ENCODE data around the gene BNIP2. TPM values are rescaled to one million over a fixed set of nuclear protein-coding genes. Genes with fewer than 3 reads are reported as not detected.

Gene BNIP2, protein sequence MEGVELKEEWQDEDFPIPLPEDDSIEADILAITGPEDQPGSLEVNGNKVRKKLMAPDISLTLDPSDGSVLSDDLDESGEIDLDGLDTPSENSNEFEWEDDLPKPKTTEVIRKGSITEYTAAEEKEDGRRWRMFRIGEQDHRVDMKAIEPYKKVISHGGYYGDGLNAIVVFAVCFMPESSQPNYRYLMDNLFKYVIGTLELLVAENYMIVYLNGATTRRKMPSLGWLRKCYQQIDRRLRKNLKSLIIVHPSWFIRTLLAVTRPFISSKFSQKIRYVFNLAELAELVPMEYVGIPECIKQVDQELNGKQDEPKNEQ
- polyA plus RNA-seq = 13.1 and 14.7 TPM in 2 replicates

DNA sequence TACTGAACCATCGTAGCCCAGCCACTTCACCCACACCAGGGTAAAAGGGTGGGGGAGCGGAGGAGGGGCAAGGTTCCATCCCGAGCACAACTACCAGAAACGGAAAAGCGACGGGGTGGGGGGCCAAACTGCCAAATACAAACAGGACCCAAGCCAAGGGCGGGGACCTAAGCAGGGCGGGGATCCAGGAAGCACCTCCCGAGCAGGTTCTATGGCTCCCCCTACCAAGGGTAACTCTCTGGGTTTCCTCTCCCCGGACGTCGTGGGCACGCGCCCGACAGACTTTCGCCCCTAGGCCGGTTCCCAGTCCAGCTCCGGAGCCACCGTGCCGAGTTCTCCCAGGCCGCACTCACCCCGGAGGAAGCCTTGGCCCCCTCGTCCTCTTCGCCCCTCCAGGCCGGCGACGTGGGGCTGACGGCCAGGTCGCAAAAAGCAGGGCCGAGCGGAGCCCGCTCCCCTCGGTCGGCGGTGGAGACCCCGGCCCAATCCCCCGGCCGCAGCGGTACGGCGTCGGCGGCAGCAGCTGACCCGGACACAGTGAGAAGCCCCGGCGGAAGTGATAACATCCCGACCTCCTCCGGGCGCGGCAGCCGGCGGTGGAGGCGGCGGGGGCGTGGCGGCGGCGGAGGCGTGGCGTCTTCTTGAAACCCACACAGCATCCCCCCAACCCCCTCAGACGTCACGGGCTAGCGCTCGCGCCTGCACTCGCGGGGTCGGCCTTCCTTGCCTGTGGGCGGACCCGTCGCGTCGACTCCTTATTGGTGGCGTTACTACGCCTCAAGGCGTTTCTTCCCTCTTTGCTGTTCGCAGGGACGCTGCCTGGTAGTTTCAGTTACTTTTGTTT, at the start of gene BNIP2:
BNIP2 (minus strand) TSS at position 539 of the 844 bp plus-strand sequence. CDS start 6,863 bp downstream, outside the sequence.

DNA sequence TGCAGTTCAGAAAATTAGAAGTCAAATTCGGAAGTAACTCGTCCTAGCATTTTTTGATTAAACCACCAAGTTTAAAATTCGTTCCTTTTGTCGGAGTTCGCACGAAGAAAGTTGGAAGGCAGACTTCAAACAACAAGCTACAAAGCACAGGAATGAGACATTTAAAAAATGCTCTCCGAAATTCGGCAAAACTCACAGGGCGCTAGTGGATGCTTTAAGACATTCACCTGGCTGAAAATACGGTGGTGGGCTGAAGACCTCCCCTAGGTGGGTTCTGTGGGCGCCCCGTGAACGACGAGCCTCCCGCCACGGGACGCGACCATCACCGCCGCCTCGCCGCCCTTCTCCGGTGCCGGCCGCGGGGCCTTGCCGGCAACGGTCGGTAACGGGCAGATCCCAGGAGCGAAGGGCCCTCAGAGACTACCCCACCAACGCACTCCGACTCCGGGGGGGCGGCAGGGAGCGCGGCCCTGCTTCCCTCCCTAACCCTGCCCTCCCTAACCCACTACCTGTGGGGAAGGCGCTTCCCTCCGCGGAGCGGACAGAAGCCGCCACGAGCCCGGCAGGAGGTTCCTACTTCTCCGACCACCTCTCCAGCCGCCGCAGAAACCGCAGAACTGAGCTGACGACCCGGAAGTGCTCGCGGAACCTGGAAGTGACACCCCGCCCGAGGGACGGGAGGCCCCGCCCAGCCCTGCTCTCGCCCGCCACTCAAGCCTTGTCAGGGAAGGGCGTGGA, 32.1 kb downstream of the BNIP2 start, which contains the start of gene GTF2A2:
GTF2A2 (minus strand) TSS at position 619 of the 738 bp plus-strand sequence. CDS start 5,238 bp downstream, outside the sequence.

DNA sequence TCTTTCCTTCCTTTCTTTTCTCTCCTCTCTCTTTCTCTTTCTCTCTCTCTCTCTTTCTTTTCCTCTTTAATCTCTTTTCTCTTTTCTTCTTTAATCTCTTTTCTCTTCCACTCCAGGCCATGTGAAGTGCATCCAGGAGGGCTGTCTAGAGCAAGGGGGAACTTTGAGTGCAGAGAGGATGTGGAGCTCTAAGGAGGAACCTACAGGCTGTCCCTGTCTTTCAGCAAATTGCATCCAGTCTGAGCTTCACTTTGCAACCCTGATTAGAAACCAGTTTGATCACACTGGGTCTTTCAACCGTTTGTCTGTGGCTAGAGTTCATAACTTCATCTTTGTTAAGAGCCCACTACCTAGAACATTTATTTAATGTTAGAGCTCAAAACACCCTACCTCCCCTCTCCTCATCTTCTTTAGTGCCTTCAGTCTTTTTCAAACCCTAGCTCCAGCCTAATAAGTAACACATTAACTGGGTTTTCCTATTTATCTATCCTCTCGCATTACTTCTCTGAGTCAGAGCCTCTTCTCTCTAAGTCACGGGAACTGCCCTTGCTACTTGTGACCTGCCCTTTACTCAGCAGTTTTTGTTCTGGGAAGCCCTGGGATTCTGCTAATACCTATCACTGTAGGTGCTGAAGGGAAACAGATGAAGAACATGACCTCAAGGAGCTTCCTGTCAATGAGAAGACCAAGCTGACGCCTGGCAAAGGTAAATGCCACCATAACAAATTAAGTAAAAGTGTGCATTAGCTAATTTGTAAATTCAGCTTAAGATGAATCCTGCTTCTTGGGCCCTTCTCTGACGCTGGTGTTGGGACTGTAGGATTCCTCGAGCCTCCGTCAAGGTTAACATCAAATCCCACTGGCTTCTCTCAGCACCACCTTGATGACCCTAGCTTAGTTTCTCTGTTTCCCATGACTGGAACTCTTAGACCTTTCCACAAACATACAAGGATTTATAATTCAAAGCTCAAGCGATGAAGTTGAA, 77.6 kb downstream of the BNIP2 start, which contains the start of gene GCNT3:
GCNT3 (plus strand) TSS at position 508 of the 985 bp plus-strand sequence. CDS start 6,456 bp downstream, outside the sequence.

Other genes starting within 250 kb of the BNIP2 start
- not detected in 2 replicates for gene GCNT3, start 77.5 kb downstream of the BNIP2 start, polyA plus RNA-seq
- 563 and 692 TPM in 2 replicates for gene GTF2A2, start 31.8 kb downstream of the BNIP2 start, polyA plus RNA-seq

All from Purkinje cell (primary cell).